Pancreas (tissue), 10 donors: Measurements from ENCODE around the gene PI4KA. TPM values are rescaled to one million over a fixed set of nuclear protein-coding genes. Genes with fewer than 3 reads are reported as not detected.

ENCODE experiments used
- ATAC-seq, 4 donors: fragments of 200-7000 bp; cut with Tn5 transposase; one replicate each; pipeline versions ENCODE4 v1.8.0 to v1.9.1; 2020; ENCODE audit warnings: mild to moderate bottlenecking in 4 of 4, moderate library complexity in 4 of 4
- DNase-seq, 6 donors: peaks; one replicate each; pipeline ENCODE4 v3.0.0-alpha.2; 2020
- FAIRE-seq: peaks from 2 replicates; lab custom pipeline; 2012; peaks lifted over from hg19 to GRCh38; lab: Jason Lieb, UNC
- H3K27ac ChIP-seq, 4 donors: fragments of 200-600 bp; sonication (generic); 1 replicate in 3 of 4; 2 replicates in 1 of 4; pipeline versions ENCODE4 v1.5.0 to v1.8.0; 2020
- H3K27me3 ChIP-seq, 4 donors: fragments of 200-600 bp; one replicate each; pipeline ENCODE4 v1.8.0; 2021
- H3K36me3 ChIP-seq, 3 donors: fragments of 200-600 bp; sonication (generic) in 1 of 3; one replicate each; pipeline versions ENCODE4 v1.5.0 to v1.8.0; 2020 to 2021
- H3K4me1 ChIP-seq, 3 donors: fragments of 200-600 bp; one replicate each; pipeline ENCODE4 v1.8.0; 2021
- H3K4me3 ChIP-seq, 4 donors: fragments of 200-600 bp; sonication (generic) in 2 of 4; one replicate each; pipeline versions ENCODE4 v1.5.0 to v1.8.0; 2020 to 2021
- H3K9me3 ChIP-seq, 4 donors: fragments of 200-600 bp; one replicate each; pipeline ENCODE4 v1.8.0; 2021
- CTCF ChIP-seq, 4 donors: fragments of 200-600 bp; sonication (generic) in 3 of 4; IDR thresholded peaks; one replicate each; pipeline versions ENCODE4 v1.5.0 to v1.8.0; 2021; ENCODE audit warnings: antibody characterized with exemption in 4 of 4
- WGBS, 2 donors: extraction: QIAGEN DNeasy Blood & Tissue Kit; methylation state at CpG; one replicate each; pipeline ENCODE4 v1.1.7; 2013; 5-methylcytosine and 5-hydroxymethylcytosine counted together
- intact Hi-C, 3 donors: fragments of 100-400 bp; cut with DNase I; formaldehyde crosslinking; loops; one replicate each; pipeline versions ENCODE4 v1.11.1 to v1.14.2; 2022
- polyA plus RNA-seq, 2 donors: library from polyadenylated mRNA; stranded (reverse); fragments of 200-250 nt; gene quantifications; one replicate each; pipeline ENCODE4 v1.2.3, GENCODE V29; 2013
- total RNA-seq, 6 donors: library from RNA; stranded (reverse); fragmentation: NEBNext Ultra II Directional in 4 of 6; extraction: Animal tissue kit (Norgen Biotek cat#: 25700) in 4 of 6; gene quantifications; one replicate each; pipeline versions ENCODE4 v1.2.1 to v1.2.4, GENCODE V29; 2021 to 2023
- donor health status: healthy with polysubstance abuse.
- donor health status: DM: no; HTN: no; CAD: no; lungs with moderate emphysema.
- donor health status: DM: no; HTN: no; CAD: no.
- donor health status: control.
- donor health status: control.
- donor health status: Bipolar disorder and iron deficiency.
- donor health status: DM: yes; HTN: yes; CAD: no.
- donor health status: DM: no; HTN: no; CAD: no.
- donor health status: DM: no; HTN: no; CAD: no.
- donor health status: DM: yes; HTN: yes; CAD: no.

The PI4KA gene
- total and polyA plus RNA-seq, 8 donors = 23.6 to 46.6 (median 32.0) TPM

GRCh38 chr22:20869234-20869633 is 10.6 kb upstream of the PI4KA start:
- H3K4me3 ChIP-seq = no peak overlapping the region
- FAIRE-seq (no peak), ATAC-seq (no peak), DNase-seq (no peak)
- no peaks in the 10 kb centered on the region for H3K9me3 ChIP-seq
- intact Hi-C loops = no loop called here
- peaks cover 0 to 20% (median 0%) of the 10 kb centered on the region in 3 donors for H3K36me3 ChIP-seq
- H3K4me1 ChIP-seq = peaks cover 0 to 7% (median 0%) of the 10 kb centered on the region in 3 donors
- TF ChIP-seq CTCF (IDR thresholded peaks at IDR 0.05) = no peak
- WGBS, 2 donors = 92 to 98% methylated on average over 2 of the region's 2 CpGs
- no peak overlapping the region for H3K27ac ChIP-seq
- no peaks in the 10 kb centered on the region for H3K27me3 ChIP-seq

- DNase-seq = no peak
- Histone ChIP-seq H3K36me3 (peaks cover 0 to 18% (median 0%) of the 10 kb centered on the region in 3 donors), H3K27ac (peak overlapping the region in 3 of 4 donors; percentile 37 to 78 (median 71)), H3K4me1 (peaks cover 0 to 7% (median 0%) of the 10 kb centered on the region in 3 donors), H3K27me3 (no peaks in the 10 kb centered on the region), H3K9me3 (no peaks in the 10 kb centered on the region), H3K4me3 (no peak overlapping the region)
- no peak for TF ChIP-seq CTCF (IDR thresholded peaks at IDR 0.05)
- intact Hi-C loops = no loop called here
- WGBS, 2 donors = 80 to 85% methylated on average over 7 of the region's 7 CpGs
- ATAC-seq = no peak
- no peak for FAIRE-seq
Observed at GRCh38 chr22:20868025-20868962, 9.7 kb upstream of the PI4KA start.

GRCh38 chr22:20867179-20868024 is 8.8 kb upstream of the PI4KA start:
- no peak for TF ChIP-seq CTCF (IDR thresholded peaks at IDR 0.05)
- peak; percentile 53 to 92 (median 84) for ATAC-seq
- no peaks in the 10 kb centered on the region for H3K9me3 ChIP-seq
- H3K36me3 ChIP-seq = peaks cover 0 to 13% (median 0%) of the 10 kb centered on the region in 3 donors
- no peaks in the 10 kb centered on the region for H3K27me3 ChIP-seq
- H3K4me3 ChIP-seq = no peak overlapping the region
- H3K27ac ChIP-seq = peak overlapping the region; percentile 37 to 78 (median 57)
- FAIRE-seq = no peak
- H3K4me1 ChIP-seq = peaks cover 0 to 7% (median 0%) of the 10 kb centered on the region in 3 donors
- 63 to 75% methylated on average over 11 of the region's 11 CpGs for WGBS, 2 donors
- intact Hi-C loops = no loop called here
- peak in 3 of 6 donors; percentile 12 to 53 (median 20) for DNase-seq

- WGBS, 2 donors = 83 to 86% methylated on average over 5 of the region's 5 CpGs
- ATAC-seq (no peak), FAIRE-seq (no peak), DNase-seq (no peak)
- Histone ChIP-seq H3K4me3 (no peak overlapping the region), H3K27ac (peak overlapping the region; percentile 37 to 78 (median 57)), H3K36me3 (peaks cover 0 to 13% (median 0%) of the 10 kb centered on the region in 3 donors), H3K4me1 (peaks cover 0 to 7% (median 0%) of the 10 kb centered on the region in 3 donors), H3K9me3 (no peaks in the 10 kb centered on the region), H3K27me3 (no peaks in the 10 kb centered on the region)
- intact Hi-C loops = no loop called here
- no peak for TF ChIP-seq CTCF (IDR thresholded peaks at IDR 0.05)
Observed at GRCh38 chr22:20866736-20867135, 8.1 kb upstream of the PI4KA start.
